NT2/D1 (cell line): ENCODE data around the gene PCSK6.

Experiments used
- DNase-seq: peaks from one replicate; pipeline ENCODE4 v3.0.0-alpha.2; 2011; ENCODE audit warnings: low read depth, low spot score
- H3K27me3 ChIP-seq: 2 replicates; pipeline ENCODE4 v1.6.0; 2011; ENCODE audit warnings: mild to moderate bottlenecking; ENCODE audit not compliant: insufficient read length, insufficient read depth
- H3K36me3 ChIP-seq: 2 replicates; pipeline ENCODE4 v1.6.1; 2011; ENCODE audit warnings: mild to moderate bottlenecking, low read length, mixed read lengths; ENCODE audit not compliant: insufficient read depth, insufficient read length
- H3K4me1 ChIP-seq: 2 replicates; pipeline ENCODE4 v1.5.1; 2011; ENCODE audit not compliant: insufficient read depth, insufficient read length
- H3K4me3 ChIP-seq: 2 replicates; pipeline ENCODE4 v1.5.1; 2011; ENCODE audit warnings: low read depth; ENCODE audit not compliant: insufficient read length
- H3K9ac ChIP-seq: 2 replicates; pipeline ENCODE4 v1.6.0; 2011; ENCODE audit warnings: low read depth; ENCODE audit not compliant: insufficient read length
- H3K9me3 ChIP-seq: 2 replicates; pipeline ENCODE4 v1.5.1; 2011; ENCODE audit warnings: mild to moderate bottlenecking, low read length; ENCODE audit not compliant: insufficient read depth
- SUZ12 ChIP-seq: IDR thresholded peaks from 2 replicates; pipeline ENCODE4 v1.6.1; 2011; ENCODE audit not compliant: insufficient read length, insufficient read depth; ENCODE audit errors: extremely low read depth
- YY1 ChIP-seq: IDR thresholded peaks from 2 replicates; pipeline ENCODE4 v1.6.1; 2011; ENCODE audit not compliant: insufficient read length, insufficient read depth
- ZNF274 ChIP-seq: IDR thresholded peaks from 2 replicates; pipeline ENCODE4 v1.6.1; 2011; ENCODE audit warnings: mild to moderate bottlenecking, low read depth, low read length

Gene PCSK6

GRCh38 chr15:101489599-101490407 lies at the start of gene PCSK6:
PCSK6 (minus strand) TSS chr15:101489707; CDS start chr15:101489670, 37 bp downstream.
- Histone ChIP-seq H3K27me3 (peaks cover 28% of the 10 kb centered on the region), H3K9ac (peak within 1 kb of the TSS; percentile 68), H3K36me3 (no peaks in the 10 kb centered on the region), H3K4me1 (no peaks in the 10 kb centered on the region), H3K4me3 (peak within 1 kb of the TSS; percentile 45), H3K9me3 (no peaks in the 10 kb centered on the region; the same call in 1 of the 2 replicates)
- TF ChIP-seq SUZ12 = no peak
- TF ChIP-seq YY1 = no peak
- no peak for TF ChIP-seq ZNF274
- no peak for DNase-seq

- no peak for DNase-seq
- Histone ChIP-seq H3K4me1 (peaks cover 5% of the 10 kb centered on the region), H3K4me3 (no peak overlapping the region), H3K36me3 (no peaks in the 10 kb centered on the region), H3K9ac (no peak overlapping the region), H3K27me3 (no peaks in the 10 kb centered on the region), H3K9me3 (no peaks in the 10 kb centered on the region)
- TF ChIP-seq SUZ12 = no peak
- no peak for TF ChIP-seq ZNF274
- no peak for TF ChIP-seq YY1
These were observed 49.5 kb upstream of the PCSK6 start for GRCh38 chr15:101538996-101539395.

DNA sequence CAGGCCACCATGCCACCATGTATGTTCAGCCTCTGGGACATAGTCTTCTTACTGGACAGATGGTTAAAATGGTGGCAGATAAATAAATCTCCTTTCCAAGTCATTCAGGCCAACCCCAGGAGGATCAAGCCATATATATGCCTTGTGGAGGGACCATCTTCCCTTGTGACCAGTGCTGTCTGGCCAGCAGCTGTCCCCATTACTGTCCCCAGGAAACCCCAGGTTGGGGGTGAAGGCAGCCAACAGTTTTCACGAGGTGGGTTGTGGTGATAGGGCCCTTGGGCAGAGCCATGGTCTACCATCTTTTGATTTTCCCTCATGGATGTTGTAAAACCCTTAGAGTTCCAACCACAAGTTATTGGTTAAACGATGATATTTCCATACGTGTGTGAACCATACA lies 48.7 kb upstream of the PCSK6 start:
- H3K27me3 ChIP-seq = no peaks in the 10 kb centered on the region
- H3K36me3 ChIP-seq = no peaks in the 10 kb centered on the region
- H3K9me3 ChIP-seq = no peaks in the 10 kb centered on the region
- H3K4me3 ChIP-seq = no peak overlapping the region
- TF ChIP-seq ZNF274 (no peak), YY1 (no peak), SUZ12 (no peak)
- H3K4me1 ChIP-seq = peaks cover 5% of the 10 kb centered on the region
- no peak overlapping the region for H3K9ac ChIP-seq
- DNase-seq = no peak

- Histone ChIP-seq H3K36me3 (no peaks in the 10 kb centered on the region), H3K9me3 (no peaks in the 10 kb centered on the region), H3K4me1 (peaks cover 5% of the 10 kb centered on the region), H3K9ac (no peak overlapping the region), H3K4me3 (no peak overlapping the region), H3K27me3 (no peaks in the 10 kb centered on the region)
- TF ChIP-seq SUZ12 (no peak), ZNF274 (no peak), YY1 (no peak)
- no peak for DNase-seq
These were observed 48.1 kb upstream of the PCSK6 start for GRCh38 chr15:101537483-101538080.

DNA sequence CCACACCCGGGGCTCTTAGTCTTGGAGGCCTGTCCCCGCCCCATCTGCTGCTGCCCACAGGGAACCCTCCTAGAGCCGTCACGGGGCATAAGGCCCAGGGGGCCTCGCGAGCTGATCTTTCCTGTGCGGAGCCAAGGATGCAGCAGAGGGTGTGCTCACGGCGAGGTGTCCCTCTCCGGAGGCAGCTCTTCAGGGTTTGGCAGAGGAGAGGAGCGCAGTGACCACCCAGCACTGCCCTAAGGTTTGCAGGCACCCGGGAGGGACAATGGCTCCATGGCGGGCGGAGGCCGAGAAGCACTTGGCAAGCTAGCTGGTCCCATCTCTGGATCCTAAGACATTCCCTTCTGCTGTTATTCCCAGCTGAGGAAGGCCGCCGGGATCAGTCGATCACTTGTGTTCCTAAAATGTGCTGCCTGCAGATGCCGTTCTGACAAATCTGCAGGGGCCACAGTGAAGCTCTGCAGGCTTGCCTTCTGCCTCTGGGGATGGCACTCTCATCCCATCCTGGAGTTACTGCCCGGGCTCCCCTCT lies 47.4 kb upstream of the PCSK6 start:
- no peak for DNase-seq
- Histone ChIP-seq H3K27me3 (no peaks in the 10 kb centered on the region), H3K4me3 (no peak overlapping the region), H3K36me3 (no peaks in the 10 kb centered on the region), H3K4me1 (peaks cover 5% of the 10 kb centered on the region), H3K9ac (no peak overlapping the region), H3K9me3 (no peaks in the 10 kb centered on the region)
- no peak for TF ChIP-seq ZNF274
- no peak for TF ChIP-seq SUZ12
- no peak for TF ChIP-seq YY1

- Histone ChIP-seq H3K4me1 (peaks cover 5% of the 10 kb centered on the region), H3K4me3 (no peak overlapping the region), H3K36me3 (no peaks in the 10 kb centered on the region), H3K9ac (no peak overlapping the region), H3K9me3 (no peaks in the 10 kb centered on the region), H3K27me3 (no peaks in the 10 kb centered on the region)
- no peak for TF ChIP-seq YY1
- no peak for TF ChIP-seq SUZ12
- TF ChIP-seq ZNF274 = no peak
- no peak for DNase-seq
These were observed 46.8 kb upstream of the PCSK6 start for GRCh38 chr15:101536166-101536874.
